Measurements from ENCODE around the gene CLEC4F. TPM values are rescaled to one million over a fixed set of nuclear protein-coding genes. Genes with fewer than 3 reads are reported as not detected.

Gene CLEC4F
- total RNA-seq = 0.49 TPM

GRCh38 chr2:70820499-70820898 lies at the start of gene CLEC4F:
Gene CLEC4F, minus strand, starts transcription at chr2:70820599. Its CDS starts 76 bp downstream, at chr2:70820523.
- no peaks in the 10 kb centered on the region for H3K4me1 ChIP-seq
- no peaks in the 10 kb centered on the region for H3K36me3 ChIP-seq
- intact Hi-C loops (cut with DNase I) = no loop called here
- H3K27ac ChIP-seq = no peak within 1 kb of the TSS
- H3K9me3 ChIP-seq = no peaks in the 10 kb centered on the region
- no peak within 1 kb of the TSS for H3K4me3 ChIP-seq
- no peak for TF ChIP-seq POLR2A (IDR thresholded peaks at IDR 0.05)
- TF ChIP-seq POLR2AphosphoS5 (IDR thresholded peaks at IDR 0.05; ENCODE audit: insufficient read depth in 1 of 2, low read depth in 1 of 2) = no peak
- no peak for TF ChIP-seq CTCF (IDR thresholded peaks at IDR 0.05)
- H3K27me3 ChIP-seq = no peaks in the 10 kb centered on the region
- DNase-seq (ENCODE audit: extremely low spot score in 2 of 2) = no peak

GRCh38 chr2:70868970-70869369 lies 48.6 kb upstream of the CLEC4F start:
- no peak overlapping the region for H3K4me3 ChIP-seq
- H3K9me3 ChIP-seq = no peaks in the 10 kb centered on the region
- peaks cover 6% of the 10 kb centered on the region for H3K4me1 ChIP-seq
- TF ChIP-seq CTCF (IDR thresholded peaks at IDR 0.05) (no peak), POLR2A (IDR thresholded peaks at IDR 0.05) (no peak), POLR2AphosphoS5 (IDR thresholded peaks at IDR 0.05; ENCODE audit: insufficient read depth in 1 of 2, low read depth in 1 of 2) (no peak)
- no peak for DNase-seq (ENCODE audit: extremely low spot score in 2 of 2)
- no peaks in the 10 kb centered on the region for H3K36me3 ChIP-seq
- intact Hi-C loops (cut with DNase I) = loop anchor here (10.0 kb wide), 1 partner anchor 76 kb away; no protein-coding TSS in a partner anchor
- no peak overlapping the region for H3K27ac ChIP-seq
- no peaks in the 10 kb centered on the region for H3K27me3 ChIP-seq

- no peak overlapping the region for H3K4me3 ChIP-seq
- no peaks in the 10 kb centered on the region for H3K36me3 ChIP-seq
- H3K4me1 ChIP-seq = no peaks in the 10 kb centered on the region
- intact Hi-C loops (cut with DNase I) = loop anchor here (10.0 kb wide), 1 partner anchor 83 kb away; no protein-coding TSS in a partner anchor
- H3K27ac ChIP-seq = no peak overlapping the region
- no peaks in the 10 kb centered on the region for H3K27me3 ChIP-seq
- H3K9me3 ChIP-seq = no peaks in the 10 kb centered on the region
- no peak for DNase-seq (ENCODE audit: extremely low spot score in 2 of 2)
- TF ChIP-seq POLR2A (IDR thresholded peaks at IDR 0.05) (no peak), CTCF (IDR thresholded peaks at IDR 0.05) (peak; percentile 43 to 79 (median 59))
These were observed 41.6 kb upstream of the CLEC4F start for GRCh38 chr2:70861777-70862625.

- Histone ChIP-seq H3K27me3 (no peaks in the 10 kb centered on the region), H3K36me3 (no peaks in the 10 kb centered on the region), H3K4me1 (no peaks in the 10 kb centered on the region), H3K4me3 (no peak overlapping the region), H3K9me3 (no peaks in the 10 kb centered on the region), H3K27ac (no peak overlapping the region)
- intact Hi-C loops (cut with DNase I) = no loop called here
- DNase-seq (ENCODE audit: extremely low spot score in 2 of 2) = no peak
- TF ChIP-seq POLR2AphosphoS5 (IDR thresholded peaks at IDR 0.05; ENCODE audit: insufficient read depth in 1 of 2, low read depth in 1 of 2) = no peak
These were observed 35.3 kb upstream of the CLEC4F start for GRCh38 chr2:70855667-70856066.

- Histone ChIP-seq H3K9me3 (no peaks in the 10 kb centered on the region), H3K27me3 (no peaks in the 10 kb centered on the region), H3K27ac (no peak overlapping the region), H3K36me3 (no peaks in the 10 kb centered on the region), H3K4me1 (no peaks in the 10 kb centered on the region), H3K4me3 (no peak overlapping the region)
- DNase-seq (ENCODE audit: extremely low spot score in 2 of 2) = no peak
- no peak for TF ChIP-seq CTCF (IDR thresholded peaks at IDR 0.05)
- TF ChIP-seq POLR2AphosphoS5 (IDR thresholded peaks at IDR 0.05; ENCODE audit: insufficient read depth in 1 of 2, low read depth in 1 of 2) = no peak
- no peak for TF ChIP-seq POLR2A (IDR thresholded peaks at IDR 0.05)
- intact Hi-C loops (cut with DNase I) = no loop called here
These were observed 34.0 kb upstream of the CLEC4F start for GRCh38 chr2:70854411-70854810.

Measured in vagina (tissue), 2 donors.